WI38 (cell line): ENCODE results near the gene JMJD4.
A peak's percentile ranks its signal among the peaks of the same experiment; 100 is the strongest.

Experiments
- H3K4me3 ChIP-seq: 2 replicates; pipeline ENCODE4 v1.5.1; 2011; ENCODE audit warnings: low read depth, mild to moderate bottlenecking, control low read depth, low read length
- CTCF ChIP-seq: IDR thresholded peaks from 2 replicates; pipeline ENCODE4 v1.5.1; 2012; ENCODE audit warnings: low read depth, mild to moderate bottlenecking, control low read depth, low read length

Gene JMJD4

DNA sequence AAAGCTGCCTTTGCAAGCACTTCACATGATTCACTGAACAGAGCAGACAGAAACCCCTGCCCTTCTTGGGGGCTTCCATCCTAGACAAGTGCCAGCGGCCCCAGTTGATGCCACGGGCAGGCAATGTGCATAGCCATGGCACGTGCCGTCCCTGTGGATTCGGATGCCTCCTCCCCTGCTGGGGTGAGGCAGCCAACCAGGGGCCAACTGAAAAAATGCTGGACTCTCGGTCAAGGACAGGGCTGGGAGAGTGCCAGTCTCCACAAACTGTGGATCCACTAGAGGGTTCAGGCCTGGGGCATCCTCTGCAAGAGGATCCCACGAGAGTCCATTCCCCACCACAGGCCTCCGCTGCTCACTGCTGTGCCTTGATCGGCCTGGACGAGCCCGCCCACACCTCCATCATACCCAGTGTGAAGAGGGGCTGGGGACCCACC is 3.8 kb downstream of the JMJD4 start:
- TF ChIP-seq CTCF = no peak
- no peak overlapping the region for H3K4me3 ChIP-seq

DNA sequence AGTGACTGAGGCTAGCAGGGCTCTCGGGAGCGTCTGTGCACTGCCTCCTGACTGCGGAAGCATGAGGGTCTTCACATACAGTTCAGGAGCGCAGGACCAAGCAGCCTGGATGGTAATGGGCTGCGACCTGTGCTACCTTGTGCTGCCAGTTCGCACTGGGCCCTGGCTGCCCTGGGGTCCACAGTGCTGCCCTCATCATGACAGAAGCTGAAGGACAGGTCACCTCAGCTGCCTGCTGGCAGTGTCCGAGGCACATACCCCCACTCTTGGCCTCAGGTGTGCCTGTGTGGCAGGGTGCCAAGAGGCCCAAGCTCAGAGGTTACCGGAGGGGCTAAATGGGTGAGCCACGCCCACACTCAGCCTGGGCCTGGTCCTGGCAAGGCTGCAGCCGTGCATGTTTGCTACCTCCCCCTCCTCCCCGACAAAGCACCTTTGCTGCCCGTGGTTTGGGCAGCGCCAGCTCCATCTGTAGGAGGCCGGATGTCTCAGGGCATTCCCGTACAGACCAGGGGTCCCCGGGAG is 4.4 kb downstream of the JMJD4 start:
- no peak overlapping the region for H3K4me3 ChIP-seq
- TF ChIP-seq CTCF = no peak

DNA sequence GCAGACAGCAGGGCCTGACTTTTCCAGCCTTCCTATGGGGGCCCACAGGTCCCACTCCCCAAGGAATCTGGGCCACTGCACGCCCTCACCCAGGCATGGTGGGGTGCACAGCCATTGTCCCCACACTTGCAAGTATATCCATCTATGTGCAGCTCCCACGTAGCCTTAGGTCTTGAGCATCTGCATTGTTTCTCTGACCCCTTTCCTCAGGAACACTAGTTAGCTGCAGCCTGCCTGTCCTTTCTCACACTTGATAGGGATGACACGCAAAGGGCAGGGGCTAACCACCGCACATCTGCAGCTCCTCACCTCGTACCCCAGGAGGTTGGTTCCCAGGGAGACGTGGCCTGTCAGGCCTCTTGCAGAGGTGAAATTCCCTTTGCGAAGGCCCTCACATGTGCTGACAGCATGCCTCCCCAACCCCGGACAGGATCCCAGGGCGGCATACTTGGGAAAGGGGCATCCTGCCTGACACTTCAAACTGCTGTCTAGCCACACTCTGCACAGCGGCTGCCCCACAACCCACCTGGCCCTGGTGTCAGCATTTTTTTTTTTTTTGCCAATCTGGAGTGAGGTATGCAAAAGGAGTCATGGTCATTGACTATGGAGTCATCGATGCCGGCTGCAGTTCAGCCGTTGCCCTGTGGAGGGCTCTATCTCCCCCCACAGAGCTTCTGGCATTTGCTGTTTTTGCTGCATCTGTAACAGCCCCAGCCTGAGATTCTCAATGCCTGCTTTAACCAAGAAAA is 5.0 kb downstream of the JMJD4 start:
- peak; percentile 91 for TF ChIP-seq CTCF
- H3K4me3 ChIP-seq = no peak overlapping the region

GRCh38 chr1:227729144-227729880 is 5.8 kb downstream of the JMJD4 start:
- peak overlapping the region; percentile 60 for H3K4me3 ChIP-seq
- TF ChIP-seq CTCF = no peak

DNA sequence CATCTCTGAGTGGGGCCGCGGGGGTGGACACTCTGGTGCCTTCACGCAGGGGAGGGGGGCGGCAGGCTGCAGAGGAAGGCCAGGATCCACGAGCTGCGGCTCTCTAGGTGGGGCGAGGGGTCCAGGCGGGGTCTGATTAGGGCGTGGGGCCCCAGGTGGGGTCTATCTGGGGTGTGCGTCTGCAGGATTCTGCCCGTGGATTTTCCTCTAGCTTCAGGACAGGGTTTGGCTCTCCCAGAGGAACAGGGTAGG is 6.3 kb downstream of the JMJD4 start:
- H3K4me3 ChIP-seq = peak overlapping the region; percentile 60
- TF ChIP-seq CTCF = no peak

DNA sequence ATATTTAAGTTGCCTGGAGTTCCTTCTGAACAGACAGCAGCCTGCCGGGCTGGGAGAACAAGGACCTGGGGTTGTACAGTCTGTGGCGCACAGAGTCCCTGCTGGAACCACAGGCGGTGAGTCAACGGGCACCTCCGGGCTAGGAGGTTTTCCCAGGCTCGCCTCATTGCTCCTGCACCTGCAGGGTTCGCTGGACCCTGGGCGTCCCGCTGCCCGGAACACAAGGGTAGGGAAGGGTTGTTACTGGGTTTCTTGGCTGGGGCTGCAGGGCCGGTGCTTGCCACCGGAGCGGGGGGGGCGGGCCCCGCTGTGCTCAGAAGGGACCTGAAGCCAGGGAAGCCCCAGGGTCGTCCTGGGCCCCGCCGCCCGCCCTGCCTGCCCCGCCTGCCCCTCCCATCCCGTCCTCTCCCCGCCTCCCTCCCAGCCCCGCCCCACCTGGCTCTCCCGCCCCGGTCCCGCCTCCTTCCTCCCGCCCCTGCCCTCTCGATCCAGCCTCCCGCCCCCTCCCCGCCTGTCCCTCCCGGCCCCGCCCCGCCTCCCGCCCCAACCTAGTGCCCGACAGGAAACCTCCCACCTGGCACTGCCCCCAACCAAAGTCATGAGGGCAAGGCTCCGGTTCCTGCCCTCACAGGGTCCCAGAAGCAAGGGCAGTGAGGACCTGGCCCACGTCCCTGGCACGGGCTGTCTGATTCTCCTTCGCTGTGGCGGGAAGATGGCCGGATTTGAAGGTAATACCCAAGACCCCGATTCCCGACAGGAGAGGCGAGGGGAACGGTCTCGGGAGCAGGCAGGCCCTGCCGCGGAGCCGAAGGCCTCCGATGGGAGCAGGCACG is 6.8 kb downstream of the JMJD4 start:
- peak overlapping the region; percentile 60 for H3K4me3 ChIP-seq
- no peak for TF ChIP-seq CTCF
